Left lung (tissue), 10 donors: ENCODE measurements around the gene AXL. TPM values are rescaled to one million over a fixed set of nuclear protein-coding genes. Genes with fewer than 3 reads are reported as not detected.

Source experiments
- ATAC-seq: fragments of 200-7000 bp; cut with Tn5 transposase; one replicate; pipeline ENCODE4 v1.9.1; 2020; ENCODE audit warnings: moderate library complexity
- DNase-seq, 4 donors: peaks; one replicate each; pipeline ENCODE4 v3.0.0-alpha.2; 2013 to 2020
- H3K27ac ChIP-seq, 2 donors: fragments of 200-600 bp; sonication (generic) in 1 of 2; one replicate each; pipeline versions ENCODE4 v1.5.0 to v1.8.0; 2020 to 2021
- H3K27me3 ChIP-seq, 2 donors: fragments of 200-600 bp; sonication (generic) in 1 of 2; one replicate each; pipeline versions ENCODE4 v1.5.0 to v1.8.0; 2020 to 2021
- H3K36me3 ChIP-seq, 2 donors: fragments of 200-600 bp; sonication (generic) in 1 of 2; one replicate each; pipeline versions ENCODE4 v1.5.0 to v1.8.0; 2020 to 2021
- H3K4me1 ChIP-seq, 2 donors: fragments of 200-600 bp; one replicate each; pipeline ENCODE4 v1.8.0; 2021
- H3K4me3 ChIP-seq, 2 donors: fragments of 200-600 bp; sonication (generic) in 1 of 2; one replicate each; pipeline versions ENCODE4 v1.5.0 to v1.8.0; 2020 to 2021; ENCODE audit warnings: mild to moderate bottlenecking in 1 of 2
- H3K9me3 ChIP-seq, 2 donors: fragments of 200-600 bp; sonication (generic) in 1 of 2; one replicate each; pipeline versions ENCODE4 v1.5.0 to v1.8.0; 2020 to 2021
- CTCF ChIP-seq, 2 donors: fragments of 200-600 bp; sonication (generic) in 1 of 2; IDR thresholded peaks; one replicate each; pipeline versions ENCODE4 v1.5.0 to v1.8.0; 2021; ENCODE audit warnings: antibody characterized with exemption in 2 of 2
- intact Hi-C, 2 donors: fragments of 100-400 bp; cut with DNase I; formaldehyde crosslinking; loops; one replicate each; pipeline versions ENCODE4 v1.11.2 to v1.14.2; 2022
- polyA plus RNA-seq, 6 donors: library from polyadenylated mRNA; unstranded; fragments of 120-200 nt; gene quantifications; one replicate each; pipeline ENCODE4 v1.2.1, GENCODE V29; 2013; ENCODE audit not compliant: insufficient read length in 6 of 6
- total RNA-seq, 2 donors: library from RNA; stranded (reverse); fragmentation: NEBNext Ultra II Directional; extraction: Animal tissue kit (Norgen Biotek cat#: 25700); gene quantifications; one replicate each; pipeline ENCODE4 v1.2.1, GENCODE V29; 2021
- donor health status: DM: no; HTN: yes; CAD: no.
- donor health status: DM: no; HTN: no; CAD: no.

Gene AXL
- total and polyA plus RNA-seq, 8 donors: 30.4 to 48.2 (median 33.9) TPM

GRCh38 chr19:41305927-41306793 is 87.1 kb downstream of the AXL start:
- Histone ChIP-seq H3K4me1 (peaks cover 23 to 58% of the 10 kb centered on the region in 2 donors), H3K27ac (peak overlapping the region; percentile 96 to 98), H3K27me3 (no peaks in the 10 kb centered on the region), H3K4me3 (no peak overlapping the region), H3K36me3 (peaks cover 0 to 67% of the 10 kb centered on the region in 2 donors), H3K9me3 (no peaks in the 10 kb centered on the region)
- ATAC-seq: no peak
- intact Hi-C loops: loop anchor here in 1 of 2 donors (5.0 kb wide), 1 partner anchor 99 kb away; no protein-coding TSS in a partner anchor
- TF ChIP-seq CTCF (IDR thresholded peaks at IDR 0.05): no peak
- peak in 1 of 4 donors; percentile 32 for DNase-seq

- peaks cover 28 to 63% of the 10 kb centered on the region in 2 donors for H3K4me1 ChIP-seq
- H3K27ac ChIP-seq: peak overlapping the region; percentile 96 to 98
- no peak for ATAC-seq
- H3K9me3 ChIP-seq: no peaks in the 10 kb centered on the region
- DNase-seq: peak in 1 of 4 donors; percentile 11
- no peak overlapping the region for H3K4me3 ChIP-seq
- peaks cover 0 to 59% of the 10 kb centered on the region in 2 donors for H3K36me3 ChIP-seq
- H3K27me3 ChIP-seq: no peaks in the 10 kb centered on the region
- intact Hi-C loops: loop anchor here in 1 of 2 donors (5.0 kb wide), 1 partner anchor 100 kb away; no protein-coding TSS in a partner anchor
- no peak for TF ChIP-seq CTCF (IDR thresholded peaks at IDR 0.05)
These were observed 88.3 kb downstream of the AXL start for GRCh38 chr19:41307090-41307875.

- H3K36me3 ChIP-seq: peaks cover 0 to 59% of the 10 kb centered on the region in 2 donors
- H3K4me1 ChIP-seq: peaks cover 28 to 63% of the 10 kb centered on the region in 2 donors
- no peak for TF ChIP-seq CTCF (IDR thresholded peaks at IDR 0.05)
- no peaks in the 10 kb centered on the region for H3K9me3 ChIP-seq
- ATAC-seq (peak; percentile 0), DNase-seq (peak in 1 of 4 donors; percentile 30)
- no peak overlapping the region for H3K4me3 ChIP-seq
- intact Hi-C loops: loop anchor here in 1 of 2 donors (5.0 kb wide), 1 partner anchor 101 kb away; no protein-coding TSS in a partner anchor
- H3K27me3 ChIP-seq: no peaks in the 10 kb centered on the region
- H3K27ac ChIP-seq: peak overlapping the region; percentile 96 to 98
These were observed 89.0 kb downstream of the AXL start for GRCh38 chr19:41307954-41308449.

- TF ChIP-seq CTCF (IDR thresholded peaks at IDR 0.05): peak; percentile 93 to 98
- peak overlapping the region; percentile 96 to 98 for H3K27ac ChIP-seq
- H3K9me3 ChIP-seq: no peaks in the 10 kb centered on the region
- ATAC-seq: peak; percentile 82
- peaks cover 28 to 68% of the 10 kb centered on the region in 2 donors for H3K4me1 ChIP-seq
- intact Hi-C loops: loop anchor here in 1 of 2 donors (5.0 kb wide), 1 partner anchor 101 kb away; no protein-coding TSS in a partner anchor
- peaks cover 0 to 59% of the 10 kb centered on the region in 2 donors for H3K36me3 ChIP-seq
- H3K27me3 ChIP-seq: no peaks in the 10 kb centered on the region
- DNase-seq: peak; percentile 90 to 94 (median 92)
- H3K4me3 ChIP-seq: peak overlapping the region in 1 of 2 donors; percentile 85
These were observed 89.6 kb downstream of the AXL start for GRCh38 chr19:41308450-41309179.
